Measurements from ENCODE around the gene ZNF823. TPM values are rescaled to one million over a fixed set of nuclear protein-coding genes. Genes with fewer than 3 reads are reported as not detected.

The ZNF823 gene
- total and polyA plus RNA-seq, 2 of the 13 experiments (the other 11 are each of a cell fraction or from before 2014, with no cell fraction given), result 5.7 to 11.7 TPM

DNA sequence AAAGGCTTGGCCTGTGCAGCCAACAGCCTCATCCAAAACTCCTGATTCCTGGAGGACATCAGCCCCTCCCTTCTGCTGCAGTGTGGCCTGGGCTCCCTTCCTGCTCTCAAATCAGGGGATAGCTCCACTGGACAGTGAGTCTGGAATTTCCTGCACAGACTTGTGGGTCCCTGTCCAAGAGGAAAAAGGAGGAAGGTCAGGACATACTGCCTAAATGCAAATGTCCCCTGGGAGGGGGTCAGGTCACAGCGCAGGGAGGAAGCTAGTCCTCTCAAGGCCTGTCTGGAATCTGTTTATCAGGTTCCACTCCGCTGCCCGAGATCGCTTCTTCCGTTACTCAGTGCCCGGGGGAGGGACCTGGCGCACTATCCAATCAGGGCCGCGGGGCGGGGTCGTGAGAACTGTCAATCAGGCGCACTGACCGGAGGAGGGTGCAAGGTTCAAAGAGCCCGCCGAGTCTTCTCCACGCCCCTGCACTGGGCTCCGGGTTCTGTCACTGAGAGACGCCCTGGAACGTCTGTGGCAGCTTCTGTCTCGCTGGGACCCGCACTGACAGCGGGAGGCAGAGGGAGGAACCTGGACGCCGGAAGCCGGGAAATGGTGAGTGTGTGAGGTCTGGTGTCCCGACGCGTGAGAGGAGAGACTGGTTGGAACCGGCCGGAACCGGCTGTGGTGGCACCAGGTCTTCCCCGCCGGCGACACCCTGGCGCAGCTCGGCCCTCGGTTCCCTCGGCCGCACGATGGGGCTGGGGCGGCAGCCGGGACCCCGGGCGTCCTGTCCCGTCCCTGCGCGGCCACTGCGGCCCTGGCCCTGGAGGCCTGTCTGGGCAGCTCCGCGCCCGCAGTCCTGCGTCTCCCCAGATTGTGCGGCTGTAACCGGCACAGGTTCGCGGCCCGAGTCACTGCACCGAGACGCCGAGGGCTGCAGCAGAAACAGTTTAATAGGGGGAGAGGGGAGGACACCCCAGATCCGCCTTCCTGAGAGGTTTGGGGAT, 28.1 kb upstream of the ZNF823 start, which contains the start of gene ZNF441 (continued):
- TF ChIP-seq, protein P1, sequence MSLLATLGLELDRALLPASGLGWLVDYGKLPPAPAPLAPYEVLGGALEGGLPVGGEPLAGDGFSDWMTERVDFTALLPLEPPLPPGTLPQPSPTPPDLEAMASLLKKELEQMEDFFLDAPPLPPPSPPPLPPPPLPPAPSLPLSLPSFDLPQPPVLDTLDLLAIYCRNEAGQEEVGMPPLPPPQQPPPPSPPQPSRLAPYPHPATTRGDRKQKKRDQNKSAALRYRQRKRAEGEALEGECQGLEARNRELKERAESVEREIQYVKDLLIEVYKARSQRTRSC (CRISPR knock-in tag; IDR thresholded peaks at IDR 0.05; ENCODE audit: low read depth), result peak; percentile 29
- TF ChIP-seq, protein P2, sequence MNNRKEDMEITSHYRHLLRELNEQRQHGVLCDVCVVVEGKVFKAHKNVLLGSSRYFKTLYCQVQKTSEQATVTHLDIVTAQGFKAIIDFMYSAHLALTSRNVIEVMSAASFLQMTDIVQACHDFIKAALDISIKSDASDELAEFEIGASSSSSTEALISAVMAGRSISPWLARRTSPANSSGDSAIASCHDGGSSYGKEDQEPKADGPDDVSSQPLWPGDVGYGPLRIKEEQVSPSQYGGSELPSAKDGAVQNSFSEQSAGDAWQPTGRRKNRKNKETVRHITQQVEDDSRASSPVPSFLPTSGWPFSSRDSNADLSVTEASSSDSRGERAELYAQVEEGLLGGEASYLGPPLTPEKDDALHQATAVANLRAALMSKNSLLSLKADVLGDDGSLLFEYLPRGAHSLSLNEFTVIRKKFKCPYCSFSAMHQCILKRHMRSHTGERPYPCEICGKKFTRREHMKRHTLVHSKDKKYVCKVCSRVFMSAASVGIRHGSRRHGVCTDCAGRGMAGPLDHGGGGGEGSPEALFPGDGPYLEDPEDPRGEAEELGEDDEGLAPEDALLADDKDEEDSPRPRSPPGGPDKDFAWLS (CRISPR knock-in tag; IDR thresholded peaks at IDR 0.05; ENCODE audit: borderline replicate concordance), result 0 out of 2 replicates have a peak, but pooled peaks have one; percentile 10
- TF ChIP-seq SKI (IDR thresholded peaks at IDR 0.05; ENCODE audit: partially characterized antibody) (peak; percentile 95), ESRRA (CRISPR knock-in tag; IDR thresholded peaks at IDR 0.05; ENCODE audit: low read depth) (0 out of 2 replicates have a peak, but pooled peaks have one; percentile 15), ZNF101 (CRISPR knock-in tag; IDR thresholded peaks at IDR 0.05; ENCODE audit: borderline replicate concordance, low read depth) (no peak), ZNF776 (CRISPR knock-in tag; IDR thresholded peaks at IDR 0.05) (no peak), ZNF124 (CRISPR knock-in tag; IDR thresholded peaks at IDR 0.05) (0 out of 2 replicates have a peak, but pooled peaks have one; percentile 50), NR2F6 (IDR thresholded peaks at IDR 0.05) (peak; percentile 39; the same call in 1 of the 2 replicates), NR2F6 (CRISPR knock-in tag; IDR thresholded peaks at IDR 0.05) (peak; percentile 60), HMGA1 (CRISPR knock-in tag; conservative IDR thresholded peaks at IDR 0.05) (no peak), ZNF709 (CRISPR knock-in tag; IDR thresholded peaks at IDR 0.05) (no peak), ZNF510 (CRISPR knock-in tag; IDR thresholded peaks at IDR 0.05; ENCODE audit: low read depth) (peak; percentile 74; the same call in 1 of the 2 replicates), KMT2B (CRISPR knock-in tag; IDR thresholded peaks at IDR 0.05) (0 out of 2 replicates have a peak, but pooled peaks have one; percentile 16), RFX5 (IDR thresholded peaks at IDR 0.05; ENCODE audit: low read depth, low read length) (no peak), ZEB1 (IDR thresholded peaks at IDR 0.05; ENCODE audit: insufficient replicate concordance, low read depth) (no peak)
- TF ChIP-seq, protein P3, sequence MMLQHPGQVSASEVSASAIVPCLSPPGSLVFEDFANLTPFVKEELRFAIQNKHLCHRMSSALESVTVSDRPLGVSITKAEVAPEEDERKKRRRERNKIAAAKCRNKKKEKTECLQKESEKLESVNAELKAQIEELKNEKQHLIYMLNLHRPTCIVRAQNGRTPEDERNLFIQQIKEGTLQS (CRISPR knock-in tag; IDR thresholded peaks at IDR 0.05), result no peak
- TF ChIP-seq, protein P4, sequence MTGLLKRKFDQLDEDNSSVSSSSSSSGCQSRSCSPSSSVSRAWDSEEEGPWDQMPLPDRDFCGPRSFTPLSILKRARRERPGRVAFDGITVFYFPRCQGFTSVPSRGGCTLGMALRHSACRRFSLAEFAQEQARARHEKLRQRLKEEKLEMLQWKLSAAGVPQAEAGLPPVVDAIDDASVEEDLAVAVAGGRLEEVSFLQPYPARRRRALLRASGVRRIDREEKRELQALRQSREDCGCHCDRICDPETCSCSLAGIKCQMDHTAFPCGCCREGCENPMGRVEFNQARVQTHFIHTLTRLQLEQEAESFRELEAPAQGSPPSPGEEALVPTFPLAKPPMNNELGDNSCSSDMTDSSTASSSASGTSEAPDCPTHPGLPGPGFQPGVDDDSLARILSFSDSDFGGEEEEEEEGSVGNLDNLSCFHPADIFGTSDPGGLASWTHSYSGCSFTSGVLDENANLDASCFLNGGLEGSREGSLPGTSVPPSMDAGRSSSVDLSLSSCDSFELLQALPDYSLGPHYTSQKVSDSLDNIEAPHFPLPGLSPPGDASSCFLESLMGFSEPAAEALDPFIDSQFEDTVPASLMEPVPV (CRISPR knock-in tag; IDR thresholded peaks at IDR 0.05), result peak; percentile 62; the same call in 1 of the 2 replicates
- TF ChIP-seq, protein P5, sequence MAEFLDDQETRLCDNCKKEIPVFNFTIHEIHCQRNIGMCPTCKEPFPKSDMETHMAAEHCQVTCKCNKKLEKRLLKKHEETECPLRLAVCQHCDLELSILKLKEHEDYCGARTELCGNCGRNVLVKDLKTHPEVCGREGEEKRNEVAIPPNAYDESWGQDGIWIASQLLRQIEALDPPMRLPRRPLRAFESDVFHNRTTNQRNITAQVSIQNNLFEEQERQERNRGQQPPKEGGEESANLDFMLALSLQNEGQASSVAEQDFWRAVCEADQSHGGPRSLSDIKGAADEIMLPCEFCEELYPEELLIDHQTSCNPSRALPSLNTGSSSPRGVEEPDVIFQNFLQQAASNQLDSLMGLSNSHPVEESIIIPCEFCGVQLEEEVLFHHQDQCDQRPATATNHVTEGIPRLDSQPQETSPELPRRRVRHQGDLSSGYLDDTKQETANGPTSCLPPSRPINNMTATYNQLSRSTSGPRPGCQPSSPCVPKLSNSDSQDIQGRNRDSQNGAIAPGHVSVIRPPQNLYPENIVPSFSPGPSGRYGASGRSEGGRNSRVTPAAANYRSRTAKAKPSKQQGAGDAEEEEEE (CRISPR knock-in tag; IDR thresholded peaks at IDR 0.05; ENCODE audit: borderline replicate concordance), result no peak
